Activated CD8-positive, alpha-beta memory T cell treated with anti-CD3 and anti-CD28 coated beads for 36 hours (primary cell): ENCODE results near the gene TIFAB. TPM values are rescaled to one million over a fixed set of nuclear protein-coding genes. Genes with fewer than 3 reads are reported as not detected.

Experiments
- CTCF ChIA-PET: fragments of 350-600 bp; sonication (Branson Sonifier 250); formaldehyde crosslinking; loops from one replicate; lab custom pipeline; 2021; ENCODE audit warnings: antibody characterized with exemption; lab: Charles Lee
- POLR2A ChIA-PET: fragments of 350-600 bp; sonication (Branson Sonifier 250); formaldehyde crosslinking; loops from one replicate; lab custom pipeline; 2021; ENCODE audit warnings: antibody characterized with exemption; lab: Charles Lee
- total RNA-seq, 2 experiments: library from RNA; stranded (reverse); gene quantifications; one replicate each; pipeline ENCODE4 v1.2.3, GENCODE V29; 2021

TIFAB gene
- total RNA-seq, 2 experiments from 2014 or later = not detected

DNA sequence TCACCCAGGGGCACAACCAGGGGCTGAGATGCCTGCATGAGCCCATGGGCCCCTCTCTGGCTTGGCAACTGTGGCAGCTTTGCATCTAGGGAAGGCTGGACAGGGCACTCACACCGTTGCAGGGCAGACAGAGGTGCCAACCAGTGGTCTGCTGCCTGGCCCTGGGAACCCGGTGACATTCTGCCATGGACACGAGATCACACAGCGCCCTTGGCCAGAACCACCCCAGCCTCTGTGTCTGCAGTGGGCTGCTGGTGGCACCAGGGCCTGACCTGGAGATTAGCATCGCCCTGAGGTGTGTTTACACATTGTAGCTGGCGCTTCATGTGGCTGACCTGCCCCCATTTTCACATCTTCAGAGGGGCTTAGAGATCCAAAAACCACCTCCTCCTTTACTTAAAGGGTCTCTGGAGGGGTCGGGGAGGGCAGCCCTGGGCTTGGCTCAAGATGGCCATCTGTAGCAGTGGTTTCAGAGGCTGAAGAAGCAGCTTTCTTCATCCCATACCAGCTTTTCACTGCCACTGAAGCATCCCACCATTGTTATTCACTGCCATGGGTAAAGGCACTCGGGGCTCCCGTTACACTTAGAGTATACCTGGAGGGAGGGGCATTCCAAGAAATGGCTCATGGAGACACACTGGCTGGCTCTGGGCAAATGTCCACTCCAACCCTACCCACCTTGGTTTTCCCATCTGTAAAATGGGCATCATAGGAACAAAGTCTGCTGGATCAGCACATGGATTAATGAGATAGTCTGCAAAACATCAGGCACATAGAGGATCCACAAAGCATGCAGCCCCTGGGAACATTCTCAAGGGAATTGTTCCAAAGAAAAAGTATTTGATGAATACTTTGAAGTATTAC is 16.5 kb downstream of the TIFAB start:
- POLR2A ChIA-PET = no interaction called here
- CTCF ChIA-PET = no interaction called here

GRCh38 chr5:135434591-135435466 is 17.3 kb downstream of the TIFAB start:
- POLR2A ChIA-PET = no interaction called here
- CTCF ChIA-PET = no interaction called here

- ChIA-PET POLR2A (no interaction called here), CTCF (no interaction called here)
These were observed 18.3 kb downstream of the TIFAB start for GRCh38 chr5:135433681-135434426.

GRCh38 chr5:135432113-135432512 is 20.0 kb downstream of the TIFAB start:
- ChIA-PET CTCF (no interaction called here), POLR2A (no interaction called here)

DNA sequence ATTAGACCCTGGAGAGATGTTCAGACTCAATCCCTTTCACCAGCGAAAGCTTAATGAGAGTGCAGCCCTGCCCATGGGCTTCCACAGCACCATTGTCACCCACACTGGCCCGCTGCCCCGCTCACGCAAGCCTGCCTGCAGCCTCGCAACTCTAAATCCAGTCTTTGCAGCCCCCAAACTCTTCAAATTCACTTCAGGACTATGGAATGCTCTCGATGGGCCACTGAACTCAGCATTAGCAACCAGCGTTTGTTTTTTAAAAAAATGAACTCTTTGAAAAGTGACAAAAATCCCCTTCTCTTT is 22.1 kb downstream of the TIFAB start:
- ChIA-PET CTCF (interaction anchor here (0.6 kb wide), 1 partner anchor 702 kb away, joined by 4 read pairs; no protein-coding TSS in a partner anchor), POLR2A (no interaction called here)

GRCh38 chr5:135429301-135430134 is 22.6 kb downstream of the TIFAB start:
- POLR2A ChIA-PET = no interaction called here
- CTCF ChIA-PET = interaction anchor here (0.6 kb wide), 1 partner anchor 702 kb away, joined by 4 read pairs; no protein-coding TSS in a partner anchor

DNA sequence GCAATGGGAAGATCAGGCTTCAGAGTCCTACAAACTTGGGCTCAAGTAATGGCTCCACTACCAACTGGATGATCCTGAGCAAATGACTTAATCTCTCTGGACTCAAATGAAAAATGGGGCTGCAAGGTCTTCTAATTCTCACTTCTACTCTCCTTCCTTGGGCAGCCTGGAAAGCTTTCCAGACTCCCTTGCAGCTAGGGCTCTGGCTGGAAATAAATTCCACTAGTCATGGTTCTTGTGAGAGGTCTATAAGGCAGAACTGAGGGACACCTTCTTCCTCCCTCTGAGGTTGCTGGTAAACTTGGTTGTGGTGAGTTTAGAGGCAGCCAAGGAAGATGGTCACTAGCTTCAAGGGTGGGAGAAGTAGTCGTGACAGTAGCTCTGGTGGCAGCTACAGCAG is 23.6 kb downstream of the TIFAB start:
- CTCF ChIA-PET = no interaction called here
- POLR2A ChIA-PET = no interaction called here

GRCh38 chr5:135426102-135427082 is 25.8 kb downstream of the TIFAB start:
- ChIA-PET CTCF (interaction anchor here (0.6 to 1.7 kb wide), 3 partner anchors 11 to 28 kb away, joined by 3 to 5 read pairs (median 5); no protein-coding TSS in a partner anchor), POLR2A (no interaction called here)

DNA sequence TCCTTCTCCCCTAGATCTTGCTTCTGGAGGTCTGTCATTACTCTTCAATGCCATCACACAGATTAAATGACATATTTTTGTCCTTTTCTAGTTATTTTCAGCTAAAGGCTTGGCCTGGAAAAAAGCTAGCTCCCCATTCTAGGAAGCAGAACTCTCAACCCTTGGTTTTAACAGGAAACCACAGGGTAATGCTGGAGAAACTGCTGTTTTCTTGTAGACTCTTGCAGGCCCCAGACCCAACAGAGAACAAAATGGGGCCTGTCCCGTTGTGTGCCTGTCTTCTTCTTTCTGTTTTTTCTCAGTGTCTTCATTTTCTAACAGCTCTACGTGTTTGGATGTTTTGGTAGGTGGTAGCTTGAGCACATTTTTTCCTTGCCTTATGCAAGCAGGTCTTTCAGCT is 26.5 kb downstream of the TIFAB start:
- ChIA-PET POLR2A (no interaction called here), CTCF (interaction anchor here (0.6 to 1.7 kb wide), 3 partner anchors 12 to 27 kb away, joined by 3 to 5 read pairs (median 5); no protein-coding TSS in a partner anchor)

GRCh38 chr5:135423846-135424168 is 28.3 kb downstream of the TIFAB start:
- POLR2A ChIA-PET = no interaction called here
- CTCF ChIA-PET = no interaction called here

GRCh38 chr5:135423146-135423845 is 28.9 kb downstream of the TIFAB start:
- ChIA-PET CTCF (no interaction called here), POLR2A (no interaction called here)

DNA sequence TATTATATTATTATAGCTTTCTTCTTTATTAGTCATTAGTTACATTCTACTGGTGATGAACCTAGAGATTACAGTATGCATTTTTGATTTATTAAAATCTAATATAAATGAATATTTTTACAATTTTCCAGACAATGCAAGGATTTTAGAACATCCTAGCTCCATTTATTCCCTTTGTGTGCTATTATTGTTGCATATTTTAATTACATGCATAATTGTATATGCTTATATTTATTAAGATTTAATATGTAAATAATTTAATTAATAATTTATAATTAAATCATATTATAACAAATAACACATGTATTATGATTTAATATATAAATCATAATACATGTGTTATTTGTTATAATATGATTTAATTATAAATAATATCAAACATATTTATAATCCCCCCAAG is 29.7 kb downstream of the TIFAB start:
- POLR2A ChIA-PET = no interaction called here
- CTCF ChIA-PET = no interaction called here

GRCh38 chr5:135417083-135417482 is 35.1 kb downstream of the TIFAB start:
- POLR2A ChIA-PET = no interaction called here
- CTCF ChIA-PET = no interaction called here

DNA sequence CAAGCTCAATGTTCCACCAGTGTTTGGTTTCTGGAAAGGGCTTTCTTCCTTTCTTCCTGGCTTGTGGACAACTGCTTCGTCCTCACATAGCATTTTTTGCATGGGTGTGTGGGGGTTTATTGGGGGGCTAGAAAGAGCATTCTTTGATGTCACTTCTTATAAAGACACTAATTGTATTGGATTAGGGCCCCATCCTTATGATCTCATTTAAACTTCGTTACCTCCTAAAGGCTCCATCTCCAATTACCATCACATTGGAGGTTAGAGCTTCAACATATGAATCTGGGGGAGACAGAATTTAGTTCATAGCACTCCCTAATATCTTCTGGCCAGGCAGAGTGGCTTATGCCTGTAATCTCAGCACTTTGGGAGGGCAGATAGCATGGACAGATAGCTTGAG is 47.1 kb downstream of the TIFAB start:
- POLR2A ChIA-PET = no interaction called here
- CTCF ChIA-PET = no interaction called here

GRCh38 chr5:135402031-135402430 is 50.1 kb downstream of the TIFAB start:
- POLR2A ChIA-PET = no interaction called here
- CTCF ChIA-PET = no interaction called here

- ChIA-PET POLR2A (no interaction called here), CTCF (no interaction called here)
These were observed 51.3 kb downstream of the TIFAB start for GRCh38 chr5:135400866-135401265.

DNA sequence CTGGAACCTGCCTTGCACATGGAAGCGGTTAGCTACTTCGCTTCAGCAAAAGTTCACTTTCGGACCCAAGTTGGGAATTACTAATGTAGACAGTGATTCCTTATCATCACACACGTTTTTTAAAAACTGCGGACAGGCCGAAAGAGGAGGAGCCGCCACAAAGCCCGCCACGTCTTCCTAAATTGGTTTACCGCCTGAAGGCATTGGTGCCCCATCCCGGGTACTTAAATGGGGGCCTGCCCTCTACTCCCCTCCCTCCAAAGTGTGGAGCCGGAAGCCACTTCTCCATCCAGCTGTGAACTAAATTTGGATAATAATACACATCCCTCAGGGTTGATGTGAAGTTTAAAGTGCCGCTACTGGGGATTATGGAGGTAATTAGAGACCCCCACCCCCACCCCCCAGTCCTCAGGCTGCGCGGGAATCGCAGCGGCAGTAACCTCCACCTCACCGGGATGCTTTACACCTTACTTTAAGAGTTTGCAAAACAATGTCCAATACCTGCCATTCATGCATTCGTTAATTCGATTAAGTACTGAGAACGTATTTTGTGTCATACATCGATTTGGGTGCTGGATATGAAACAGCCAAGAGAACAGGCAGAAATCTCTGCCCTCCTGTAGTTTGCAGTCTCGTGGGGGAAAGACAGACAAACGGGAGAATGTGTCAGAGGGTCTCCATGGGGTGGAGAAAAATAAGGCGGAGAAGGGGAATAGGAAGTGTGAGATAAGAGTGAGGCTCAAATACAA is 52.2 kb downstream of the TIFAB start:
- ChIA-PET POLR2A (no interaction called here), CTCF (no interaction called here)
